Activated T-helper 1 cell treated with anti-CD3 and anti-CD28 coated beads, Interleukin-12 subunit alpha, Interleukin-12 subunit beta, Interleukin-2, Interleukin-4 antibody, amounts not matched to agents 30 ng/mL and 10 ng/mL and 1 ng/mL, durations not matched to agents 14 hours and 24 hours and 36 hours (primary cell): ENCODE results near the gene ARAP1. TPM values are rescaled to one million over a fixed set of nuclear protein-coding genes. Genes with fewer than 3 reads are reported as not detected.

ENCODE experiments used
- DNase-seq: peaks from one replicate; pipeline ENCODE4 v3.0.0; 2021; ENCODE audit warnings: low spot score
- H3K27ac Mint-ChIP-seq: one replicate; pipeline ENCODE4 v1.8.0; 2021; ENCODE audit warnings: mild to moderate bottlenecking, mixed read lengths
- H3K27me3 Mint-ChIP-seq: one replicate; pipeline ENCODE4 v1.8.0; 2022; ENCODE audit warnings: mild to moderate bottlenecking, moderate library complexity, mixed read lengths; ENCODE audit not compliant: insufficient read depth
- H3K36me3 Mint-ChIP-seq: one replicate; pipeline ENCODE4 v1.8.0; 2021; ENCODE audit warnings: low read depth, mixed read lengths
- H3K4me1 Mint-ChIP-seq: one replicate; pipeline ENCODE4 v1.8.0; 2021; ENCODE audit warnings: low read depth, mixed read lengths
- H3K4me3 Mint-ChIP-seq: one replicate; pipeline ENCODE4 v1.8.0; 2021; ENCODE audit warnings: mild to moderate bottlenecking, moderate library complexity, mixed read lengths
- H3K9me3 Mint-ChIP-seq: one replicate; pipeline ENCODE4 v1.8.0; 2021; ENCODE audit warnings: mixed read lengths
- intact Hi-C: fragments of 100-400 bp; cut with micrococcal nuclease; formaldehyde crosslinking; loops from one replicate; pipeline ENCODE4 v1.15.1; 2024
- total RNA-seq: library from RNA; stranded (reverse); gene quantifications from 2 replicates; pipeline ENCODE4 v1.2.3, GENCODE V29; 2022

The ARAP1 gene
- total RNA-seq, 1 donor from 2014 or later, result 88.6 TPM

DNA sequence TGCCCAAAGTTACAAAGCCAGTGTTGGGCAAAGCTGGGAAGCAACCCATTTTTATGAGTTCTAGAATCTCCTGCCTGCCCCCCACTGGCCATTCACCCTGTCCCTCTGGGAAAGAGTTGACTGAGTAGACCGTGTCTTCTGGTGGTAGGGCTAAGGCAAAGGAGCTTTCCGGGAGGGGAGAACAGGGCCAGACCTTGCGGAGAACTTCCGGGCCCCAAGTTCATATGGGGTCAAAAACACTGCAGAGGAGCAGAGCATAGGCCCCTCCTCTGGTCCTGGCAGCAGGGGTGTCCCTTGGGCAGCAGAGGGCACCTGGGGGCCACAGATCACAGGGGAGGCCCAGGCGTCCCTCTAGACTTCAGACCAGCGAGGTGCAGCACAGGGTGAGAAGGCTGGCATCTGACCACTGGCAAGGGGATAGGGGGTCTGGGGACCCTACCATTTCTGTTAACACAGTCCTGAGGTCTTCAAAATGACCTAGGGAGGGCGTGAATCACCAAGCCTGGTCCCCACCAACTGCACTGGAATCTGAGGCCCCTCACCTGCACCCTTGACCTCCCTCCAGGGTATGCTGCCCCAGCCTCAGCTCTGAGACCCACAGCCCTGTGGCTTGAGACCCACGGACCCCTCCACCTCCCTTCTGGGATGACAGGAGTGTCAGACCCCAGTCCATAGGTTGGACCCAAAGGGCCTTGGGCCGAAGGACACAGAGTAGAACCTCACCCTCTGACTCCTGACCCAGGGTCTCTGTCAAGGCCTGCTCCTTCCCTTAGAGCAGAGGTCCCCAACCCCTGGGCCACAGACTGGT, 1.3 kb upstream of the ARAP1 start:
- intact Hi-C loops, result no loop called here
- H3K36me3 Mint-ChIP-seq, result peaks cover 11% of the 10 kb centered on the region
- no peaks in the 10 kb centered on the region for H3K9me3 Mint-ChIP-seq
- H3K4me3 Mint-ChIP-seq, result peak overlapping the region; percentile 91
- no peak for DNase-seq
- peaks cover 36% of the 10 kb centered on the region for H3K4me1 Mint-ChIP-seq
- no peaks in the 10 kb centered on the region for H3K27me3 Mint-ChIP-seq
- H3K27ac Mint-ChIP-seq, result no peak overlapping the region

DNA sequence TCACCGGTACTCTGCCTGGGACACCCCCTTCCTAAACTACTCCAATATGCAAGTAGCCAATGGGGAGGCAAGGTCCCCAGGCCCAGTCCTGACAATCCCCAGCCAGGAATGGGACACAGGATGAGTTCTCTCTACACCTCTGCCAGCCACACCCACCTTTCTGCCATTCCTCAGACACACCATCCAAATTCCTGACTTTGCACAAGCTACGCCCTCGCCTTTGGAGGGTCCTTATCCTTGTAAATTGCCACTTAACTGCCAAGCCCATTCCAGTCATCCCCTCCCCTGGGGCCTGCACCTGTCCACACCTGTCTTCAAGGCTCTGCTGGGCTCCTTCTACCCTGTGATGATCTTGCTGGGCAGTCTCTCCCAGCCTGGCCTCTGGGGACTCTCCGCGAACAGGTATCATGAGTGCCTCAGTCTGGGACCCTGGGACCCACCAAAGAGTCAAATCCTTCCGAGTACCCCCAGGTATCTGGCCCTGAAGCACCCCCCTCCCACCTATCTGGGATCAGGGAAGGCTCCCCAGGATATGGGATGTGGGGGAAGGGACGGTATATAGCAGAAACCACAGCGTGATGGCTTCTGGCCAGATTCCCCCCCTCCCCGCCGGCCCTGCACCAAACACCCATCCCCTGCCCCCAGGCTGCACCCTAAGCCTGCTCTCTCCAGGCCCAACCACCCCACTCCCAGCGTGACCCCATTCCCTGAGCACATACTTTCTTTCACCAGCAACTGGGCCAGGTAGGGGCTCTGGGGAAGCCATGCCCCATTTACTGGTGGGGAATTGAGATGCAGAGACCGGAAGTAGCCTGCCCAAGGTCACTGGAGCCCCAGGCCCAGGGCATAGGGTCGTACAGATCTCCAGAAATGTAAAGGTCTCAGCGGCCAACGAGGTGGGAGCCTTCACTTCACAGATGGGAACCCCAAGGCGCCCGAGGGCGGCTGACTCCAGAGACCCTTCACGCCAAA, 806 bp downstream of the ARAP1 start:
- intact Hi-C loops, result loop anchor here (1.0 kb wide), 5 partner anchors 12 to 63 kb away; partner anchors contain the start of gene ATG16L2
- Mint-ChIP-seq H3K27ac (peak overlapping the region; percentile 71), H3K9me3 (no peaks in the 10 kb centered on the region), H3K4me3 (peak overlapping the region; percentile 91), H3K4me1 (peaks cover 42% of the 10 kb centered on the region), H3K27me3 (no peaks in the 10 kb centered on the region), H3K36me3 (peaks cover 11% of the 10 kb centered on the region)
- DNase-seq, result no peak

DNA sequence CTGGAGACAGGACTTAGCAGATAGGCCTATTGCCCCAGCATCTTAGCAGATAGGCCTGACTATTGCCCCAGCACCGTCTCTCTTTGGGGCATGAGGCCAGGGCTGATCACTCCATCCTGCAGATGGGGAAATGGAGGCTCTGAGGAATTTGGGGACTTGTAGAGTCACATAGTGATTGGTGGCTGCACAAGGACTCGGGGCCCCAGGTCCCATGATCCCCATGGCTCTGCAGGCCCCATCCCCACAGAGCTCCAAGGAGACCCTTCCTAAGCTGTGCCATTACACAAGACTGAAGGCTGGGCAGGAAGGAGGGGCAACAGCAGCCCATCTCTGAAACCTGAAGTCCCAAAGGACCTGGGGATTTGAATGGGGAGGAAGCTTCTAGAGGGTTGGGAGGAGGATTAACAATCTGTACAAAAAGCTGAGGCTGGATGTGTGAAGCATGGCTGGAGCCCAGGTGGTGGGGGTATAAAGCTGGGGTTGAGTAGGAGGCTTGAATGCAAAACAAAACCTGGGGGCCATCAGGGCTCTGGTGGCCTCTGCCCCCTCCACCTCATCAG, 1.6 kb downstream of the ARAP1 start:
- no peak for DNase-seq
- intact Hi-C loops, result no loop called here
- H3K4me3 Mint-ChIP-seq, result peak overlapping the region; percentile 91
- peaks cover 7% of the 10 kb centered on the region for H3K36me3 Mint-ChIP-seq
- no peaks in the 10 kb centered on the region for H3K9me3 Mint-ChIP-seq
- H3K27ac Mint-ChIP-seq, result peak overlapping the region; percentile 57
- no peaks in the 10 kb centered on the region for H3K27me3 Mint-ChIP-seq
- H3K4me1 Mint-ChIP-seq, result peaks cover 42% of the 10 kb centered on the region

DNA sequence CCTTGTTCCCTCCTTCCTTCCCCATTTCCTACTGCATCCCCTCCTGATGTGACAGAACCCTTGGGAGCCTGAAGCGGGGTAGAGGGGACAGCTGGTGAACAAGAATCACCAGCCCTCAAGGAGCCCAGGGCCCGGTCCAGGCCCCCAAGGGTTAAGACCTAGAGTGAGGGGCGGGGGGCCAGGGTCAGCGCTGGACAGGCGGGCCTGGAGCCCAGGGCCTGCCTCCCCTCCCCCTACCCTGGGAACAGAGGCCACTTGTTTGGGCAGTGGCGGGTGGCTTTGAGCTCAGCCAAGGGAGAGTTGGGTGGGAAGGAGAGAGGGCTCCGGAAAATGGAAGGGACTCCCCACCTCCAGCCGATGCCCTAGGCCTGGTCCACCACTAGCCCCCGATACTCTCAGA, 2.1 kb downstream of the ARAP1 start:
- intact Hi-C loops, result no loop called here
- H3K4me1 Mint-ChIP-seq, result peaks cover 42% of the 10 kb centered on the region

DNA sequence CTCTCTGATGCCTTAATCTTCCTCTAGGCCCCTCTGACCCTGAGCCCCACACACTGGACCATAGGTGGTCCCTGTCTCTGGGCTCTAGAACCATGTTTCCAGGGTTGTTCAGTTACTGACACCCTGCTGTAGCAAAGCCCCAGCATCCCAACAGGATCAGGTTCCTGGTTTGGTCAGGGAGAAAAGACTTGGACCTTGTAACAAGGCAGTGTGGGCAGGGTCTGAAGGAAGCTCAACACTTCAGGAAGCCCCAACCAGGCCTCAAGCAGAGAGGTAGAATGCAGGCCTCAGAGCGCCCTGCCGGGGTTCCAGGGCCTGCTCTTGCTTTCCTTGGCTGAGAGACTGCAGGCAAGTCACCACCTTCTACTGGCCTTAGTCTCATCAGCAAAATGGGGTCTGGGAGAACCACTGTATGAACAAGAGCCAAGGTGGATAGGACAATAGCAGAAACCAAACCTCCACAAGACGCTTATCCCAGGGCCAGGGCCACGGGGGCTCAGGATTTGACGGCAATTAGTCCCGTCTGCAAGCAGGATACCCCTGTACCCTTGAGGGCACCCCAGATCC, 4.8 kb downstream of the ARAP1 start:
- H3K27ac Mint-ChIP-seq, result no peak overlapping the region
- H3K36me3 Mint-ChIP-seq, result peaks cover 5% of the 10 kb centered on the region
- intact Hi-C loops, result no loop called here
- peaks cover 42% of the 10 kb centered on the region for H3K4me1 Mint-ChIP-seq
- no peaks in the 10 kb centered on the region for H3K27me3 Mint-ChIP-seq
- H3K4me3 Mint-ChIP-seq, result no peak overlapping the region
- no peak for DNase-seq
- no peaks in the 10 kb centered on the region for H3K9me3 Mint-ChIP-seq

More for the DNA sequence above, 2.1 kb downstream of the ARAP1 start:
- Mint-ChIP-seq H3K9me3 (no peaks in the 10 kb centered on the region), H3K36me3 (peaks cover 7% of the 10 kb centered on the region), H3K4me3 (no peak overlapping the region), H3K27ac (no peak overlapping the region), H3K27me3 (no peaks in the 10 kb centered on the region)
- no peak for DNase-seq

DNA sequence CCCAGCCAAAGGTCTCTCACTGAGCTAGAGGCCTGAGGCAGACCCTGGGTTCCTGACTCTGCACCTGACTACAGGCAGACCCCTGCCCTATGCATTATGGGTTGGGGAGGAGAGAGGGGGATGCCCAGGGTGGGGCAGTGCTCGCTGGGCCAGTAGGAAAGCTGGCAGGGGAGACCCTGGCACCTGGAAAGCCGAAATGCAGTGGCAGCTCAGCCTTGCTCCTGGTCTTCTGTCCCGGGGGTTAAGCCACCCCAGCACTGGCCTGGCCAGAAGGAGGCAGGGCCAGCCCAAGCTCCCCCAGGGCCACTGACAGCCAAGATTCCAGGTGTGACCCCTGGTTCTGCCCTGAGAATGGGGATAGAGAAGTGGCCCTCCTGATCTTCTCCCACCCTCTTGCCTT, 5.4 kb downstream of the ARAP1 start:
- H3K36me3 Mint-ChIP-seq, result peaks cover 5% of the 10 kb centered on the region
- no peaks in the 10 kb centered on the region for H3K27me3 Mint-ChIP-seq
- H3K27ac Mint-ChIP-seq, result no peak overlapping the region
- H3K9me3 Mint-ChIP-seq, result no peaks in the 10 kb centered on the region
- peaks cover 42% of the 10 kb centered on the region for H3K4me1 Mint-ChIP-seq
- no peak for DNase-seq
- intact Hi-C loops, result no loop called here
- H3K4me3 Mint-ChIP-seq, result no peak overlapping the region

DNA sequence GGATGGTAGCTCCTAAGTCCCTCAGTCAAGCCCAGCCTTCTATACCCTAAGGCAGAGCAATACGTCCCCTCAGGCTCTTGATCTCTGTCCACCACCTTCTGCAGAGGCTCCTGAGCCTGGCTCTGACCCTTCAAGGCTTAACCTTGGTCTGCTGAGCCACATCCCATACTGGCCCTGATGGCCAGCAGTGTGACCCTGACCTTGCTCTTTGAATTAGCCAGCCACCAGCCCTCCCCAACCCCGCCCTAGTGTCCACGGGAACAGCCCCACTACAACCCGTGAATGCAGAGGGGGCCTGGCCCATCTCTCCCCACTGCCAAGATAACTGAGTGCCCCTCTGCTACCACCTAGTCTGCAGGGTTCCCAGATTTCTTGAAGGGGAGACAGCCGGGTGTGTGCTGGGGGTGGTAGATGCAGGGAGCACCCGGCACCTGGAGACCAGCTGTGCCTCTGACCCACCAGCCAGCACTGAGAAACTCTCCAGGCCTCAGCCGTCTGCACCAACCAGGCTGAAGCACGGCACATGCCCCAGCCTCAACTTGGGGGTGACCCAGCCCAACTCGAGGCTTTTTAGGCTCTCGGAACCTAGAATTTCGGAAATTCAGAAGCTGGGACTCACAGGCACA, 6.2 kb downstream of the ARAP1 start:
- Mint-ChIP-seq H3K27ac (no peak overlapping the region), H3K27me3 (no peaks in the 10 kb centered on the region), H3K4me3 (no peak overlapping the region), H3K9me3 (no peaks in the 10 kb centered on the region), H3K36me3 (peaks cover 5% of the 10 kb centered on the region), H3K4me1 (peaks cover 45% of the 10 kb centered on the region)
- no peak for DNase-seq
- intact Hi-C loops, result no loop called here

DNA sequence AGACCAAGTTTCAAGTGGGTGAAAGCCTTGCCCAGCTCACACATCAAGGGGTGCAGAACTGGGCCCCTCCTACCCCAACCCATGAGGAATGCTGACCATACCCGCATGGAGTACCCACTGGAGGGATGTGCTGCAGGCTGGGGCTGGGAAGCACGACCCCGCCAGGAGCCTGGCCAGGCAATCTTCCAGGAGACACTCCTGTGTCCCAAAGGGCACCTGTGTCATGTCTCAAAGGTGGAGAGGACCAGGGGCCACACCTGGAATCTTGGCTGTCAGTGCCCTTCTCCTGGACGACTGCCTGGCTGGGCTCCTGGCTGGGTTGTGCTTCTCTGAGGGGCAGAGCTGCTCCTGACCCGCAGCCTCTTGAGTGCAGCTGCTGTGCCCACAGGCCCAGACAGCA, 6.7 kb downstream of the ARAP1 start:
- peaks cover 45% of the 10 kb centered on the region for H3K4me1 Mint-ChIP-seq
- no peak overlapping the region for H3K27ac Mint-ChIP-seq
- no peak for DNase-seq
- no peaks in the 10 kb centered on the region for H3K27me3 Mint-ChIP-seq
- intact Hi-C loops, result no loop called here
- no peaks in the 10 kb centered on the region for H3K9me3 Mint-ChIP-seq
- peaks cover 5% of the 10 kb centered on the region for H3K36me3 Mint-ChIP-seq
- no peak overlapping the region for H3K4me3 Mint-ChIP-seq

DNA sequence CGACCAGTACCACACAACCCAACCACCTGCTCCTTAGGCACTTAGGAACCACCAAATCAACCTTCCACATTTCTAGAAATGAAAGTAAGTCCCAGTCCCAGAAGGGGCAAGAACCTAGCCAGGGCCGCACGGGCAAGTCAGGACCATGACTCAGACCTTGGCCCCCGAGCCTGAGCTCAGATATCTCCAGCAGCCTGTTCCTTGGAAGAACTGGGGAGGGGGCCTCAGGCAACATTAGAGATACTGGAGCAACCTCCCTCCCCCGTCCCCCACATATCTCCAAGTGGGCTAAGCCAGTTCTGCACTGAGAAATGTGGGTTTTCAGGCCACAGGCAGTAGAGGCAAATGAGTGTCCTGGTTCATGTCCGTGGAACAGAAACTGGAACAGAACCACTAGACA, 7.7 kb downstream of the ARAP1 start:
- peak overlapping the region; percentile 75 for H3K27ac Mint-ChIP-seq
- DNase-seq, result no peak
- peaks cover 48% of the 10 kb centered on the region for H3K4me1 Mint-ChIP-seq
- no peaks in the 10 kb centered on the region for H3K27me3 Mint-ChIP-seq
- H3K36me3 Mint-ChIP-seq, result peaks cover 5% of the 10 kb centered on the region
- H3K9me3 Mint-ChIP-seq, result no peaks in the 10 kb centered on the region
- intact Hi-C loops, result no loop called here
- no peak overlapping the region for H3K4me3 Mint-ChIP-seq

DNA sequence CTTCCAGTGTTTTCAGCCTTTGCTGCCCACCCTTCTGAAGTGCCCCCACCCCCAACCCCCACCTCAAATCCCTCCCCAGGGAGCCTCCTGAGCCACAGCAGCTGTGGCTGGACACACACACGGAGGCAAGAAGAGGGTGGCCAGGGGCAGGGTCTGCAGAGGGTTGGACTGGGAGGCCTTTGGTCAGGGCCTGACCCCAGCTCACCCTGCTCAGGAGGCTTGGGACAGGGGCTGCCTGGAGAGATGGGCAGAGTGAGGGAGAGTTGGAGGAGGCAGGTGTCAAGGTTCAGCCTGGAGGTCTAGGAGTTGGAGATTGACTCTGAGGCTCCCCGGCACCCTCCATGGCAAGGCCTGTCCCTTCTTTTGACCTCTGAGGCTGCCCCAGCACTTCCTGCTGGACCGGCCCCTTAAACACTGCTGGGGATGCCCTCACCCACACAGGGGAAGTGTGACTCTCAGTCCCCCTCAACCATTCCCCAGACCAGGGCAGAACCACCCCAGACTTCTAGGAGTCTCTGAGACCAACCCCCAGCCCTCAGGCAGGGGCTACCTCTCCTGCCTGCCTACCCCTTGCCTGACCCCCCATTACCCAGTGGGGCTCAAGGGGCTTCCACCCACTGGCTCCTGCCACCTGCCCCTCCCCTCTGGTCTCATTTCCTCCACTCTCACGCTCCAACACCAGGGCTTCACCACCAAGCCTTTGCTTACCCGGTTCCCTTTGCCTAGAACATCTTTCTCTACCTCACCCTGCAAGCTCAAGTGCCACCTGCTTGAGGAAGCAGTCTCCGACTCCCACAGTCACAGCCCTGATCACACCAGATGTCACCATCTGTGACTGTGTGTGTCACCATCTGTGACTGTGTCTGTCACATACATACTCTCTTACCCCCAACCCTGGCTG, 8.6 kb downstream of the ARAP1 start:
- peaks cover 4% of the 10 kb centered on the region for H3K36me3 Mint-ChIP-seq
- intact Hi-C loops, result no loop called here
- no peak overlapping the region for H3K4me3 Mint-ChIP-seq
- H3K9me3 Mint-ChIP-seq, result no peaks in the 10 kb centered on the region
- DNase-seq, result no peak
- peaks cover 41% of the 10 kb centered on the region for H3K4me1 Mint-ChIP-seq
- H3K27ac Mint-ChIP-seq, result peak overlapping the region; percentile 75
- no peaks in the 10 kb centered on the region for H3K27me3 Mint-ChIP-seq

DNA sequence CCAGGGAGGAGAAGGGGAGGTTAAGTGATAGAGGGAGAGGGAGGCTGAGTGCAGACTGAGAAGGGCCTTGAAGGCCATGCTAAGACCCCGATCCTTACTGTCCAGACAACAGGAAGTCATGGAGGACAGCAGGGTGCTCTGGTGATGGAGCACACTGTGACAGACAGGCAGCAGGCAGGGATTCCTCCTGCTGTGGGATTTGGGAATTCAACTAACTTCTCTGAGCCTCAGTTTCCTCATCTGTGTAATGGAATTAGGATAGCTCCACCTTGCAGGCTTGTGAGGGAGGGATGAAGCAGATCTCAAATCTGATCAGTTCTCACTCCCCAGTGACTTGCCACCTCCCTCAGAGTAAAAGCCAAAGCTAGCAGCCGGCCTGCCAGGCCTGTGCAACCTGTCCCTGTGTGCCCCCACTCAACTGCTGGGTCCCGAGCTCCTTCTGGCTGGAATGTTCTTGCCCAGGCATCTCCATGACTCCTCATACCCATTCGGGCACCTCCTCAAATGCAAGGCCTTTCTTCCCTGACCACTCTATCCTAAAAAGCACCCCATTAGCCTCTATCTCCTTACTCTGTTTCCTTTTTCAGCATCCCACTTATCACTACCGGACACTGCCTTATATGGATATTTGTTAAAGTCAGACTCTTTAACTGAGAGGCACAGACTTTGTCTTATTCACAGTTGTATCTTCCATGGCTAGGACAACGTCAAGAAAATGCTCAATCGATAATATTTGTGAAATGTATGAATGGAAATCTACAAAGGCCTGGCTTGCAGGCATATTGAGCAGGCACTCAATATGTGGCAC, 9.5 kb downstream of the ARAP1 start:
- H3K36me3 Mint-ChIP-seq, result peaks cover 2% of the 10 kb centered on the region
- peak overlapping the region; percentile 40 for H3K27ac Mint-ChIP-seq
- DNase-seq, result no peak
- H3K4me3 Mint-ChIP-seq, result no peak overlapping the region
- no peaks in the 10 kb centered on the region for H3K9me3 Mint-ChIP-seq
- intact Hi-C loops, result no loop called here
- no peaks in the 10 kb centered on the region for H3K27me3 Mint-ChIP-seq
- H3K4me1 Mint-ChIP-seq, result peaks cover 44% of the 10 kb centered on the region
